GM23248 (cell line): ENCODE results near the gene CLDN20.

Source experiments
- EZH2 ChIP-seq: fragments of 200-600 bp; sonication (generic); IDR thresholded peaks from 2 replicates; pipeline ENCODE4 v1.6.1; 2018; ENCODE audit warnings: antibody characterized with exemption, mild to moderate bottlenecking; ENCODE audit not compliant: insufficient read depth, poor library complexity, severe bottlenecking
- EZH2phosphoT487 ChIP-seq: fragments of 200-600 bp; sonication (generic); IDR thresholded peaks from 2 replicates; pipeline ENCODE4 v1.6.1; 2018; ENCODE audit warnings: antibody characterized with exemption, moderate library complexity, mild to moderate bottlenecking, low read depth; ENCODE audit not compliant: insufficient read depth

GRCh38 chr6:155316419-155316818 lies 52.6 kb downstream of the CLDN20 start:
- TF ChIP-seq EZH2phosphoT487 (no peak), EZH2 (no peak)
